ENCODE results near the gene GJC1. TPM values are rescaled to one million over a fixed set of nuclear protein-coding genes. Genes with fewer than 3 reads are reported as not detected.

Gene GJC1
- 10 to 100 TPM; 47.3 to 71.3 (median 59.3) TPM for total RNA-seq (2021; fragmentation: NEBNext Ultra II Directional; extraction: Animal tissue kit (Norgen Biotek cat#: 25700))
- long read RNA-seq, full-length matches to known transcripts = 3 of 10 reads
- long read RNA-seq, partial matches to known transcripts = 0 of 10 reads
- long read RNA-seq, other reads (novel, unspliced or antisense) = 7 of 10 reads

DNA sequence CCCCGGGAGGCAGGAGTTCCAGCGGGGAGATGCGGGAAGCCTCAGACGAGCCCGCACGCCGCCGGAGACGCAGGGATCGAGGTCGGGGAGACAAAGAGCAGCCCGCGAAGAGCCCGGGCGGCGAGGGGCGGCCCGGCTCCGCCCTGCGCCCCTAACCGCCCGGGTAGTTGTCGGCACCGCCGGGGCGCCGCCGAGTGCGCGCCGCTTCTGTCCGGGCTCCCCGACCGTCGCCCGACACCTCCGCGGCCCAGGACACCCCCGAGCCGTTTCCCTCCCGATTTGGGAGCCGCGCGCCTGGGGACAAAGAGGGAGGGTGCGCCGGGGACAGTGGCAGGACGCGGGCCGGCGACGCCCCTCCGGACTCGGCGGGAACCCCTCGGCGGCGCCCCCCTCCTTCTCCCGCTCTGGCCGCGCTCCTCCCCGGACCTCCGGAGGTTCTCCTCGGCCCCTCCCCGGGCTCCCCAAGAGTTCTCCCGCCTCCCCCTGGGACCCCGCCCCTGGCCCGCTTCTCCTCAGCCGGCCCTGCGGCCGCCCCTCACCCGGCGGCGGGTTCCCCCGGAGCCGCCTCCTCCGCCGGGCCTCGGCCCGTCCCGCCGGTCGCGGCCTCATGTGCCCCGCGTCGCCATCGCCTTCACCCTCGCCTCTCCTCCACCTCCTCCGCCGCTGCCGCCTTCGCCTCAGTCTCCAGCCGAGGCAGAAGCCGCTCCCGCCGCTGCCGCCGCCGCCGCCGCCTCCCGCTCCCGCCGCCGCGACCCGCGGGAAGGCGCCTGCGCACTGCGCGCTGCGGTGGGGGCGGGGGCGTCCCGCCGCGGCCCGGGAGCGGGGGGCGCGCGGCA, at the start of gene GJC1:
TSS of gene GJC1 (minus strand) at position 765 of the 836 bp plus-strand sequence. CDS start 24,470 bp downstream, outside the sequence.
- DNase-seq = no peak
- Mint-ChIP-seq H3K9me3 (no peaks in the 10 kb centered on the region), H3K4me1 (ENCODE audit: low read depth) (peaks cover 28% of the 10 kb centered on the region), H3K4me3 (peak within 1 kb of the TSS; percentile 94), H3K36me3 (ENCODE audit: low read depth) (peaks cover 17% of the 10 kb centered on the region), H3K27ac (peak within 1 kb of the TSS; percentile 88), H3K27me3 (ENCODE audit: insufficient read depth) (peaks cover 3% of the 10 kb centered on the region; the same call in 1 of the 2 replicates)
- TF ChIP-seq, protein P1, sequence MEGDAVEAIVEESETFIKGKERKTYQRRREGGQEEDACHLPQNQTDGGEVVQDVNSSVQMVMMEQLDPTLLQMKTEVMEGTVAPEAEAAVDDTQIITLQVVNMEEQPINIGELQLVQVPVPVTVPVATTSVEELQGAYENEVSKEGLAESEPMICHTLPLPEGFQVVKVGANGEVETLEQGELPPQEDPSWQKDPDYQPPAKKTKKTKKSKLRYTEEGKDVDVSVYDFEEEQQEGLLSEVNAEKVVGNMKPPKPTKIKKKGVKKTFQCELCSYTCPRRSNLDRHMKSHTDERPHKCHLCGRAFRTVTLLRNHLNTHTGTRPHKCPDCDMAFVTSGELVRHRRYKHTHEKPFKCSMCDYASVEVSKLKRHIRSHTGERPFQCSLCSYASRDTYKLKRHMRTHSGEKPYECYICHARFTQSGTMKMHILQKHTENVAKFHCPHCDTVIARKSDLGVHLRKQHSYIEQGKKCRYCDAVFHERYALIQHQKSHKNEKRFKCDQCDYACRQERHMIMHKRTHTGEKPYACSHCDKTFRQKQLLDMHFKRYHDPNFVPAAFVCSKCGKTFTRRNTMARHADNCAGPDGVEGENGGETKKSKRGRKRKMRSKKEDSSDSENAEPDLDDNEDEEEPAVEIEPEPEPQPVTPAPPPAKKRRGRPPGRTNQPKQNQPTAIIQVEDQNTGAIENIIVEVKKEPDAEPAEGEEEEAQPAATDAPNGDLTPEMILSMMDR (IDR thresholded peaks at IDR 0.05) = no peak

DNA sequence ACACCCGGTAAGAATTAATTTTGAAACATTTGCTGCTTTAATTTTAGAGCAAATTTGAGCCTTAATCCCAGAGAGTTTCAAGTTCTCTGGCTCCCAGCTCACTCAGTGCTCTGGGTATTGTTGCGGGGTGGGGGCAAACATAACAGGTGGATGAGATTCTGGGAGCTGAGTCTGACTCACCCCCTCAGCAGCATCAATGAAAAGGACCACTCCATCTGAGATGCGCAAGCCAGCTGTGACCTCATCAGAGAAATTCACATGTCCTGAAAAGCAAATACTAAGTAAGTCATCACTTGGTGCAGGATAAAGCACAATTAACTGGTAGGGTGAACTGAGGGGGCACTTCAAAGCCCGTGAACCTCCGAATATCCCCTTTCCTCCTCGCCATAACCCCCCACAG, 49.3 kb upstream of the GJC1 start:
- no peak overlapping the region for H3K4me3 Mint-ChIP-seq
- no peak overlapping the region for H3K27ac Mint-ChIP-seq
- no peak for DNase-seq
- TF ChIP-seq, protein P1 (IDR thresholded peaks at IDR 0.05) = no peak
- H3K27me3 Mint-ChIP-seq (ENCODE audit: insufficient read depth) = no peaks in the 10 kb centered on the region
- no peaks in the 10 kb centered on the region for H3K9me3 Mint-ChIP-seq
- no peaks in the 10 kb centered on the region for H3K4me1 Mint-ChIP-seq (ENCODE audit: low read depth)
- H3K36me3 Mint-ChIP-seq (ENCODE audit: low read depth) = peaks cover 21% of the 10 kb centered on the region

DNA sequence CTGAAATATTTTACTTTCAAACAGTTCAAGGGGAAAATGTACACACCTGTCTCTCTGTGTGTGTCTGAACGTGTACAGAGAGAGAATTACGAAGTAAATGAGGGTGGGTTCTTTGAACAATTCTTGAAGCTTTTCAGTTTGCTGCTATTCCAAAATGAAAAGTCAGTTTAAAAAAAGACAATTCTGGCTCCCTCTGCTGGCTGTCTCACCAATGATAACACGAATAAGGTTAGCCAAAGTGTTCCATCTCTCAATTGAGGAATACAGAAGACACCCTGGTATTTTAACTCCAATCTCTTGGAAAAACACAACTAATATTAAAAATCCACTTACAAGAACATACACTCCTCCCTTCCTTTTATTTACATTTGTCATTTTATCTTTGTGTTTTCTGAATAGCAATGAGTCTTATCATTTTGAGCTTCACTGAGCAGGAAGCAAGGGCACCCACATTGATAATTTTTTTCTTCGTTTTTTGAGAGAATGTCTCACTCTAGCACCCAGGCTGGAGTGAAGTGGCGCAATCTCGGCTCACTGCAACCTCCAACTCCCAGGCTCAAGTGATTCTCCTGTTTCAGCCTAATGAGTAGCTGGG, 48.6 kb upstream of the GJC1 start:
- DNase-seq = peak; percentile 34
- Mint-ChIP-seq H3K9me3 (no peaks in the 10 kb centered on the region), H3K4me1 (ENCODE audit: low read depth) (no peaks in the 10 kb centered on the region), H3K27me3 (ENCODE audit: insufficient read depth) (no peaks in the 10 kb centered on the region), H3K4me3 (no peak overlapping the region), H3K27ac (no peak overlapping the region), H3K36me3 (ENCODE audit: low read depth) (peaks cover 23% of the 10 kb centered on the region)
- TF ChIP-seq, protein P1 (IDR thresholded peaks at IDR 0.05) = peak; percentile 83

DNA sequence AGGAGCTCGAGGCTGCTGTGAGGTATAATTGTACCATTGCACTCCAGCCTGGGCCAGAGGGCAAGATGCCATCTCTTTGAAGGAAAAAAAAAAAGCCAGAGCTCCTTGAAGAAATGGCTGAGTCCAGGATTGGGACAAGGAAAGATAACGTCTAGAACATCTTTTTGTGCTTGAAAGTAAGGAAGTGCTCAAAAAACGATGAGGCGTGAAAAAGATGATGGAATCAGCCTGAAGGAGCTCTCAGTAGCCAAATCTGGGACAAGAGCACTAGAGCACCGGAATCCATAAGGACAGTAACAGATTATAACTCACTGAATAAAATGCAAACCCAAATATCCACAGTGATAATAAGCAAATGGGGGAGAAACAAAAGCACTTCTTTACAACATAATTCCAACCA, 47.0 kb upstream of the GJC1 start:
- Mint-ChIP-seq H3K27ac (no peak overlapping the region), H3K27me3 (ENCODE audit: insufficient read depth) (no peaks in the 10 kb centered on the region), H3K36me3 (ENCODE audit: low read depth) (peaks cover 16% of the 10 kb centered on the region), H3K4me3 (no peak overlapping the region), H3K4me1 (ENCODE audit: low read depth) (no peaks in the 10 kb centered on the region), H3K9me3 (no peaks in the 10 kb centered on the region)
- TF ChIP-seq, protein P1 (IDR thresholded peaks at IDR 0.05) = no peak
- no peak for DNase-seq

DNA sequence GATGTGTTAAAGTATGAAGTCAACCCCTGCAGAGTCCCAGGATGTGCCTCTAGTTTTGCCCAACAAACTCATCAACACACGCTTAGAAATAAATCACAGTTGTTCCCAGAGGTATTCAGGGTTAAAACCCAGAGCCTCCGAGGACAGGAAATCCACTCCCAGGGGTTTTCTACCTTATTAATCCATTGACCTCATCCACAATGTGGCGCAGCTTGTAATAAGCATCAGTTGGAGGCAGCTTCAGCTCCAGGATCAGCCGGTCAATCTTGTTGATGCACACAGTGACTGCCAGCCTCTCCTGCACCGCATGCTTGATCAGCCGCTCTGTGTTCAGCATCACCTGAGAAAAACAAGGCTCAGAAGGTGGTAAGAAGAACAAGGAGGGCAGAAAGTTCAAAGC, 45.7 kb upstream of the GJC1 start:
- Mint-ChIP-seq H3K4me1 (ENCODE audit: low read depth) (no peaks in the 10 kb centered on the region), H3K27me3 (ENCODE audit: insufficient read depth) (no peaks in the 10 kb centered on the region), H3K36me3 (ENCODE audit: low read depth) (peaks cover 24% of the 10 kb centered on the region), H3K9me3 (no peaks in the 10 kb centered on the region), H3K27ac (no peak overlapping the region), H3K4me3 (no peak overlapping the region)
- TF ChIP-seq, protein P1 (IDR thresholded peaks at IDR 0.05) = no peak
- DNase-seq = no peak

All from HFFc6 (cell line).